Muscle of leg (tissue), 11 donors: ENCODE results near the gene FGF7. TPM values are rescaled to one million over a fixed set of nuclear protein-coding genes. Genes with fewer than 3 reads are reported as not detected.
A peak's percentile ranks its signal among the peaks of the same experiment; 100 is the strongest.
"Not testable (repeated sequence)": the region's sequence is repeated elsewhere in the genome, so short reads cannot be mapped to it uniquely, and the experiment has no call there.

Experiments
- DNase-seq: peaks from one replicate; pipeline ENCODE4 v3.0.0; 2013
- H3K27ac ChIP-seq: one replicate; pipeline ENCODE4 v1.5.1; 2013; ENCODE audit warnings: mild to moderate bottlenecking, low read length, control low read depth
- H3K27me3 ChIP-seq: one replicate; pipeline ENCODE4 v1.6.1; 2013; ENCODE audit warnings: low read length; ENCODE audit not compliant: control insufficient read depth, insufficient read depth
- H3K36me3 ChIP-seq: one replicate; pipeline ENCODE4 v1.6.1; 2013; ENCODE audit warnings: low read length; ENCODE audit not compliant: control insufficient read depth, insufficient read depth
- H3K4me1 ChIP-seq: one replicate; pipeline ENCODE4 v1.6.1; 2013; ENCODE audit warnings: low read length; ENCODE audit not compliant: control insufficient read depth, insufficient read depth
- H3K4me3 ChIP-seq: one replicate; pipeline ENCODE4 v1.5.1; 2013; ENCODE audit warnings: low read length, control low read depth
- H3K9me3 ChIP-seq: replicated peaks from 2 replicates; pipeline ENCODE4 v1.6.1; 2013; ENCODE audit warnings: low read depth, low read length; ENCODE audit not compliant: control insufficient read depth
- WGBS: methylation state at CpG from one replicate; pipeline ENCODE4 v1.1.5; 2013; ENCODE audit warnings: missing lambda C conversion rate; ENCODE audit not compliant: insufficient coverage; 5-methylcytosine and 5-hydroxymethylcytosine counted together
- polyA plus RNA-seq, 8 donors: library from polyadenylated mRNA; unstranded; fragments of 120-200 nt; gene quantifications; one replicate each; pipeline versions ENCODE4 v1.2.1 to v1.2.3, GENCODE V29; 2013; ENCODE audit warnings: inconsistent platforms in 1 of 8, low replicate concordance in 1 of 8; ENCODE audit not compliant: insufficient read length in 8 of 8, insufficient read depth in 1 of 8
- total RNA-seq: library from RNA; stranded (reverse); fragments of 120-200 nt; gene quantifications from one replicate; pipeline ENCODE4 v1.2.4, GENCODE V29; 2013

The FGF7 gene
- total and polyA plus RNA-seq, 9 donors, result 14.0 to 44.4 (median 28.4) TPM

- H3K27ac ChIP-seq, DNase-seq, H3K36me3 ChIP-seq, H3K4me3 ChIP-seq, H3K4me1 ChIP-seq, H3K27me3 ChIP-seq, H3K9me3 ChIP-seq: not testable (repeated sequence)
Measured at GRCh38 chr15:49478982-49479381, 55.9 kb downstream of the FGF7 start.

DNA sequence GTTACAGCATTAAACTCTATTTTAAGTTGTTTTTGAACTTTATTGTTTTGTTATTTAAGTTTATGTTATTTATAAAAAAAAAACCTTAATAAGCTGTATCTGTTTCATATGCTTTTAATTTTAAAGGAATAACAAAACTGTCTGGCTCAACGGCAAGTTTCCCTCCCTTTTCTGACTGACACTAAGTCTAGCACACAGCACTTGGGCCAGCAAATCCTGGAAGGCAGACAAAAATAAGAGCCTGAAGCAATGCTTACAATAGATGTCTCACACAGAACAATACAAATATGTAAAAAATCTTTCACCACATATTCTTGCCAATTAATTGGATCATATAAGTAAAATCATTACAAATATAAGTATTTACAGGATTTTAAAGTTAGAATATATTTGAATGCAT is 62.4 kb downstream of the FGF7 start:
- not testable (repeated sequence) for H3K27me3 ChIP-seq, H3K4me1 ChIP-seq, H3K9me3 ChIP-seq, H3K36me3 ChIP-seq, H3K27ac ChIP-seq, H3K4me3 ChIP-seq
- no CpG with 5 or more reads among the region's 1 CpG for WGBS
- peak; percentile 85 for DNase-seq

- Histone ChIP-seq H3K27me3 (no peaks in the 10 kb centered on the region), H3K27ac (no peak overlapping the region), H3K4me3 (no peak overlapping the region), H3K36me3 (no peaks in the 10 kb centered on the region), H3K4me1 (no peaks in the 10 kb centered on the region), H3K9me3 (no peaks in the 10 kb centered on the region)
- no peak for DNase-seq
- WGBS, result no CpG with 5 or more reads among the region's 1 CpG
Measured at GRCh38 chr15:49490966-49491365, 67.9 kb downstream of the FGF7 start.

DNA sequence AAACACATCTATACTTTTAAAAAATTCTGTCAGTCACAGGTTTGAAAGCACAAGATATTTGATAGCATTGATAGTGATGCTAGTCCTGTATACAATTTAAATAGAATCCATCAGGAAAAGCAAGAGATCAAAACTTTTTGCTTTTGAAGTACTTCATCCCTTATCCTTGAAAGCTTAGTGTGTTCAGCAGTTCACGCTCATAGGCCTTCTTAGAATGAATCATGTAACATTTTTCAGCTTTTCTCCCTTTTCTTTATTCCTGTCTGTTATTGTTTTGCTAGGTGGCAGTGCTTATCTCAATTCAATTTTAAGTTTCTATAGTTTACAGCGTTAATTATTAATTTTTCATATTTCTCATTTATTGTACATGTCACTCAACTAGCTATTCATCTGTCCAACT is 69.1 kb downstream of the FGF7 start:
- DNase-seq, result no peak
- Histone ChIP-seq H3K36me3 (no peaks in the 10 kb centered on the region), H3K4me3 (no peak overlapping the region), H3K9me3 (no peaks in the 10 kb centered on the region), H3K27ac (no peak overlapping the region), H3K4me1 (no peaks in the 10 kb centered on the region), H3K27me3 (no peaks in the 10 kb centered on the region)
- WGBS, result no CpG with 5 or more reads among the region's 2 CpGs

GRCh38 chr15:49492830-49493229 is 69.8 kb downstream of the FGF7 start:
- no peak overlapping the region for H3K4me3 ChIP-seq
- DNase-seq, result no peak
- no peaks in the 10 kb centered on the region for H3K27me3 ChIP-seq
- no peaks in the 10 kb centered on the region for H3K36me3 ChIP-seq
- H3K27ac ChIP-seq, result no peak overlapping the region
- WGBS, result no CpG with 5 or more reads among the region's 1 CpG
- H3K9me3 ChIP-seq, result no peaks in the 10 kb centered on the region
- H3K4me1 ChIP-seq, result no peaks in the 10 kb centered on the region

DNA sequence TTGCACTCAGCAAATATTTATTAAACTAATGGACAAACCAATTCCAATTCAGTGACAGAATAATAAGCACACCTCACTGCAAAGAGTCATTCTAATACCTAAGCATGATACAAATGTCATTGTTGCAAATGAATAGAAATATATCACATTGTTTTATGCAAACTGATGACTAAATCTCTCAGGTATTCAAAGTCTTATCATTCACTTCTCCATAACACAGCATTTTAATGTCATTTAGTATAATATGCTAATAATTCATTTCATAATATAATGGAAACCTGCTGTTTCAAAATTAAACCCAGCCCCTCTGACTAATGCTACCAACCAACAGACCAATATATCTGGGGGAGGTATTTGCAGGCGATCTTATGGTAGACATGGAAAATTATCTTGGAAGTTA is 71.8 kb downstream of the FGF7 start:
- Histone ChIP-seq H3K4me3 (no peak overlapping the region), H3K36me3 (no peaks in the 10 kb centered on the region), H3K4me1 (no peaks in the 10 kb centered on the region), H3K9me3 (no peaks in the 10 kb centered on the region), H3K27ac (no peak overlapping the region), H3K27me3 (no peaks in the 10 kb centered on the region)
- no CpG with 5 or more reads among the region's 1 CpG for WGBS
- DNase-seq, result no peak

- Histone ChIP-seq H3K4me1 (no peaks in the 10 kb centered on the region), H3K4me3 (no peak overlapping the region), H3K27me3 (no peaks in the 10 kb centered on the region), H3K27ac (no peak overlapping the region), H3K36me3 (no peaks in the 10 kb centered on the region), H3K9me3 (no peaks in the 10 kb centered on the region)
- peak; percentile 20 for DNase-seq
- WGBS, result no CpG with 5 or more reads among the region's 3 CpGs
Measured at GRCh38 chr15:49495993-49496753, 73.1 kb downstream of the FGF7 start.

DNA sequence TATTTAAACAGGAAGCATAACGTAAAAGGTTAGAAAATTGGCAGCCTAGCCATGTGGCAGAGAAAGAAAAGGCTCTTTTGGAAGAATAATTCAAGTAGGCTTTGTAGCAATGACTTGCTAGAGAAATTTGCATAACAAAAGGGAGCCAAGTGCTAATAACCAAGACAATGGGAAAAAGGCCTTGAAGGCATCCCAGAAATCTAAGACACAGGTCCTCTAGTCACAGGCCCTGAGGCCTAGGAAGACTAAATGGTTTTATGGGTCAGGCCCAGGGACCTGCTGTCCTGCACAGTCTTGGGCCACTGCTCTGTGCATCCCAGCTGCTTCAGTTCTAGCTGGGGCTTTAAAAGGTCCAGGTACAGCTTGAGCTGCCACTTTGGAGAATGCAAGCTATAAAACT is 78.5 kb downstream of the FGF7 start:
- WGBS, result 56% methylated on average over 1 of the region's 1 CpG
- Histone ChIP-seq H3K27me3 (no peaks in the 10 kb centered on the region), H3K4me1 (no peaks in the 10 kb centered on the region), H3K9me3 (peaks cover 2% of the 10 kb centered on the region), H3K27ac (no peak overlapping the region), H3K4me3 (no peak overlapping the region), H3K36me3 (no peaks in the 10 kb centered on the region)
- no peak for DNase-seq

- H3K27ac ChIP-seq, result no peak overlapping the region
- no peak for DNase-seq
- WGBS, result no CpG with 5 or more reads among the region's 1 CpG
- no peak overlapping the region for H3K4me3 ChIP-seq
- H3K27me3 ChIP-seq, result no peaks in the 10 kb centered on the region
- H3K9me3 ChIP-seq, result peaks cover 2% of the 10 kb centered on the region
- H3K36me3 ChIP-seq, result no peaks in the 10 kb centered on the region
- H3K4me1 ChIP-seq, result no peaks in the 10 kb centered on the region
Measured at GRCh38 chr15:49506341-49506740, 83.3 kb downstream of the FGF7 start.

DNA sequence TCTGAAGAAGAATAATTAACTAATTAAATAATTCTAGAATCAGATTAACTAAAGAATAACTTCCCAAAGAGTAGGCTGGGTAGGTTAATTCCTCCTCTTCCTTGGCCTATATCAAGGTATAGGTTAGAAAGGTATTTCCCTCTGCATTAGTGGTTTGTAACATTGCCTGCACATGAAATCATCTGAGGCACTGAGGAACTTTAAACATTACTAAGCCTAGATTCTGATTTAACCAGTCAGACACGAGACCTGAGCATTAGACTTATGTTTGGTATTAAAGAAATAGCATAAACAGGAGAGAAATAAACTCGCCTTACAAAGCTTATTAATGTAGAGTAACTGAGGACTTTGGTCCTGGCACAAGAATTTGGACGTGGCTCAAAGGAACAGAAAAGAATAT is 84.2 kb downstream of the FGF7 start:
- no peaks in the 10 kb centered on the region for H3K4me1 ChIP-seq
- no CpG with 5 or more reads among the region's 3 CpGs for WGBS

DNA sequence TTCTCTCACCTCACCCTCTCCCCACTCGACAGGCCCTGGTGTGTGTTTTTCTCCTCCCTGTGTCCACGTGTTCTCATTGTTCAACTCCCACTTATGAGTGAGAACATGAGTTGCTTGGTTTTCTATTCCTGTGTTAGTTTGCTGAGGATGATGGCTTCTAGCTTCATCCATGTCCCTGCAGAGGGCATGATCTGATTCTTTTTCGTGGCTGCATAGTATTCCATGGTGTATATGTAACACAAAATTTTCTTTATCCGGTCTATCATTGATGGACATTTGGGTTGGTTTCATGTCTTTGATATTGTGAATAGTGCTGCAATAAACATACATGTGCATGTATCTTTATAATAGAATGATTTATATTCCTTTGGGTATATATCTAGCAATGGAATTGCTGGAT is 89.7 kb downstream of the FGF7 start:
- not testable (repeated sequence) for H3K4me3 ChIP-seq, H3K9me3 ChIP-seq, H3K36me3 ChIP-seq, H3K4me1 ChIP-seq, H3K27ac ChIP-seq, DNase-seq, H3K27me3 ChIP-seq
- WGBS, result no CpG with 5 or more reads among the region's 4 CpGs

More for the DNA sequence above, 84.2 kb downstream of the FGF7 start:
- no peak overlapping the region for H3K27ac ChIP-seq
- H3K4me3 ChIP-seq, result no peak overlapping the region
- H3K36me3 ChIP-seq, result no peaks in the 10 kb centered on the region
- H3K27me3 ChIP-seq, result no peaks in the 10 kb centered on the region
- no peak for DNase-seq
- no peaks in the 10 kb centered on the region for H3K9me3 ChIP-seq
